HG02970 (cell line): ENCODE results near the gene WNT7B.
"Not testable (repeated sequence)": the region's sequence is repeated elsewhere in the genome, so short reads cannot be mapped to it uniquely, and the experiment has no call there.

Experiments used
- ATAC-seq: cut with Tn5 transposase; IDR thresholded peaks from one replicate; pipeline ENCODE4 v1.9.1; 2021; ENCODE audit warnings: mild to moderate bottlenecking, moderate library complexity, moderate number of reproducible peaks; ENCODE audit not compliant: unreplicated experiment, low FRiP score

The WNT7B gene

GRCh38 chr22:46008836-46009596 lies 32.1 kb upstream of the WNT7B start:
- no peak for ATAC-seq

DNA sequence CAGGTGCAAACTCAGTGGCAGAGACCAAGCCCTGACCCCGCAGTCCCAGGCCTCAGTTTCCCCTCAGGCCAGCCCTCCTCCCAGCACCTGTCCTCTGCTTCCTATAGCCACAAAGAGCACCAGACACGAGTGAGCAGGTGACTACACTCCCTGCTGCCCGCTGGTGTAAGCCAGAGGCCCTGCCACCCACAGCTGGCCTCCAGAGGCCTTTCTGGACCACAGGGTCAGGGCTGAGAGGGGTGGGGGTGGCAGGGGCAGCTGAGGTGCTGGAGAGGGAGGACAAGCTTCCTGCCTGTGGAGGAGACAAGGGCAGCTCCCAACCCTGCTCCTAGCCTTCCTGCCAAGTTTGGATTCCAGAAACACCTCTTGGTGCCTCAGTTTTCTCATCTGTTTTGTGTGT lies 31.3 kb upstream of the WNT7B start:
- no peak for ATAC-seq

DNA sequence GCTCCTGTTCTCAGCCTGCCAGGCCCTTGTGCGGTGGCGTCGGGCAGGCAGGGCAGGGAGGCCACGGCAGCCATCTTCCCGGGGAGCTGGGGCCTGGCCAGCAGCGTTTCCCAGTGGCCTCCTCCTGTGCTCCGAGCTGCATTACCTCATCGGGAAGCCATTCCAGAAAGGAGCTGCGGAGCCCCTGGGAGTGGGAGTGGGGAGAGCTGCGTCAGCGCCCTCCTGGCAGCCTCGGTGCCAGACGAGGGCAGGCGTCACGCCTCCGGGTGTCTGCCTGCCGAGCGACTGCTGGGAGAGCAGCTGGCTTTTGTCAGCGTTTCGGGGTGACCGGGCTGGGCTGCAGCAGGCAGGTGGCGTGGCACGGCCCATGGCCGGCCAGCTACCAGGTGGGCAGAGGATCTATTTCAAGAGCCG lies 30.9 kb upstream of the WNT7B start:
- no peak for ATAC-seq

DNA sequence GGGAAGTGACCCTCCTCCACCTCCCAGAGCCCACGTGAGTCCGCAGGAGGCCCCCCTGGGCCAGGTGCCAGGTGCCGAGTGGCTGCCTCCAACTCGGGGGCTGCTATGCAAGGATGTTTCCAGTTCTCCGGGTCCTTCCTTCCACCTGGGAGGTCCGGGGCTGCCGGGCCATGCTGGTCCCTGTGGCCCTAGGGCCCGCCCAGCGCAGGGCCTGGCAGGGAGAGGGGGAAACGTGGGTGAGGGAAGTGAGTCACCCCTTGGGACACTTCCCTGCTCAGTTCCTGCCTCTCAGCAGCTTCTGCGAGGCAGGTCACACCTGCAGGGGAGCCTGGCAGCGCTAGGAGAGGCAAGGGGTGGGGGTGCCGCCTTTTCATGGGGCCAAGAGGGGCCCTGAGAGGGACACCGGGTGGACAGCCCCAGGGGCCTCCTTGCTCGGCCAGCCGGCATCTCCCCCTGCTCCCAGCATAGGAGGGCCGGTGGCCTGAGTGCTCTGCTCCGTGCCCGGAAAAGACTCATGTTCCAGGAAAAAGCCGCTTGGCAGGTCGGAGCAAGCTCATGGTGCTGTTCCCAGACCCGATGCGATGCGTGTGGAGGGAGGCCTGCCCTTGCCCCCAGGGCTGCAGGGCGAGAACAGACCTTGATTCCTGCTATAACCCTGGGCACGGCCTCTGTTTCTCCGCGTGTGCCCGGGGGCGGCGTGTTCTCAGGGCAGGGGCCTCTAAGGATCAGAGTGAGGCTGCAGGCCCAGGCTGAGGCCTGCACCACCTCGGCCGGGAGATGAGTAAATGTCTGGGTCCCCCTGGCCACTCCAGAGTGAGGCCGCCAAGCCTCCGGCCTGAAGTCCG lies 30.3 kb upstream of the WNT7B start:
- ATAC-seq: no peak

- no peak for ATAC-seq
Measured at GRCh38 chr22:46006379-46007002, 29.5 kb upstream of the WNT7B start.

DNA sequence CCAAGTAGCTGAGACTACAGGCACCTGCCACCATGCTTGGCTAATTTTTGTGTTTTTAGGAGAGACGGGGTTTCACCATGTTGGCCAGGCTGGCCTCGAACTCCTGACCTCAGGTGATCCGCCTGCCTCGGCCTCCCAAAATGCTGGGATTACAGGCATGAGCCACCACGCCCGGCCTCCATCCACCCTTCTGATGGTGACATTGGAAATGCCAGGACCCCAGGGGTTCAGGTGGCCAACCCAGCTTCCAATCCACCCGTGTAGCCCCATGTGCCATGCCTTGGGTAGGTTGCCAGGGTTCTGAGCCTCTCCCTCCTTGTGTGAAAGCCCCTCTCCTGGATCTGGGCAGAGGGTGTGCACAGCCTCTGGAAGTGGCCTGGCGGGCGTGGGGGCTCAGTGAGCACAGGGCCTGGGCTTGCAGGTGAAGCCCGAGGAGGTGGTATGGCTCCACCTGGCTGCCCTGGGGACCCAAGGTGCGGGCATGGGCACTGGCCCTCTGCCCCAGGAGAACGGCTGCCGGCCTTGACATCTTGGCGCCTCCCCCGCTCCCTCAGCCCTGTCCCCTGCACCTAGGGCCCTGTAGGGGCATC lies 28.2 kb upstream of the WNT7B start:
- not testable (repeated sequence) for ATAC-seq

GRCh38 chr22:46004105-46004866 lies 27.3 kb upstream of the WNT7B start:
- ATAC-seq: no peak

- ATAC-seq: no peak
Measured at GRCh38 chr22:46003271-46004091, 26.5 kb upstream of the WNT7B start.

- ATAC-seq: no peak
Measured at GRCh38 chr22:46002757-46003270, 25.9 kb upstream of the WNT7B start.

GRCh38 chr22:46001426-46002106 lies 24.6 kb upstream of the WNT7B start:
- no peak for ATAC-seq

DNA sequence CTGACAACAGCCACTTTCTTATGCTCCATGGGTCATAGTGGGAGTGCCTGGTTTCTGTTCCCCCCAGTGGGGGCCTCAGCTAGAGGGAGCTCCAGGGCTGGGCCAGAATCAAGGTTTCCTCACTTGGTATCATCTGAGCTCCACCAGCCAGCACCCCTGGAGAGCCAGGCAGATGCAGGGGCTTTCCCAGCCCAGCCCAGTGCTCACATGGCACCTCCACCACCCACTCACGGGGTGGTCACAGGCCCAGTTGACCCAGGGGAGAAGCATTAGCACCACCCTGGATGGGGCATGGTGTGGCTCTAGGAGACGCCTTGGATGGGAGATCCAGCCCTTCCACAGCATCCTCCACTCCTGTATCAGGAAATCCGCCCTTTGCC lies 24.1 kb upstream of the WNT7B start:
- ATAC-seq: no peak

DNA sequence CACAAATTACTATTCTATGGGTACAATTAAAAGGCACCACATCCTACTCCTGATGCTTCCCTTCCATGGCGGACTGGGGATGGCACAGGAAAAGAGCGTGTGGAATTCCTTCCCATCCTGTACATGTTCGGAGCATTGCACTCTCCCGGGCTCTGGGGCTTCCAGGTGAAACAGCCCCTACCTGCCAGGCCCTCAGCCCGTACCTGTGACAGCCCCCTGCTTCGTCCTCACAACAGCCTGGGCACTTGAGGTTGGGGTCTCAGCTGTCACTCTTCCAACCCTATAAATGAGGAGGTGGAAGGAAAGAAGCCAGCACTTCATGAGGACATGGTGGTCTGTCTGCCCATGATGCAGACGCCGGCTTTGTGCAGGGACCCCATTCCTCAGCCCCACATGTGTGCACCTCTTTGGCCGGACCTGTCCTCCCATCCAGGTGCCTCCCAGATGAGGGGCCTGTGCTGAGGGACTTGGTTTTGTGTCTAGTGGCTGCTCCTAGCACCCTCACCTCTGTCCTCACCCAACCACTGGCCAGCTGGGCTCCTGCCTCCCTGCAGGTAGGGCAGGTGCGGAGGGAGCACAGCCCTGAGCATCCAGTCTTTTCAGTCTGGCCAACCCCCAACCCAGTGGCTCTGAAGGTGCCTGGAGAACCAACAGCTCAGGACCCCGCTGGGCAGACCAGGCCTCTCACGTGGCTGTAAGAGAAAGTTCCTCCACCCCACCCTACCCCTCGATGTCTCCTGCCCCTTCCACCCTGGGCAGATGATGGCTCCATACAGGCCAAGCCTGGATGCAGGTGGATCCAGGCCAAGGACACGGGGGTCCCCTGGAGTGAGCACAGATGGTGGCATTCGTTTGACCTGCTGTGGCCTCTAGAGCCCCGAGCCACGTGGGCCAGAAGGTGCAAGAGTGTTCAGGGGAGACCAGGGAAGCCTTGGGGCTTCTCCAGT lies 23.4 kb upstream of the WNT7B start:
- ATAC-seq: no peak

- ATAC-seq: no peak
Measured at GRCh38 chr22:45999379-45999971, 22.5 kb upstream of the WNT7B start.

- no peak for ATAC-seq
Measured at GRCh38 chr22:45998638-45999378, 21.8 kb upstream of the WNT7B start.

GRCh38 chr22:45997777-45998637 lies 21.0 kb upstream of the WNT7B start:
- ATAC-seq: no peak
